Measurements from ENCODE around the gene MEIG1.
"Not testable (repeated sequence)": the region's sequence is repeated elsewhere in the genome, so short reads cannot be mapped to it uniquely, and the experiment has no call there.

MEIG1 gene

DNA sequence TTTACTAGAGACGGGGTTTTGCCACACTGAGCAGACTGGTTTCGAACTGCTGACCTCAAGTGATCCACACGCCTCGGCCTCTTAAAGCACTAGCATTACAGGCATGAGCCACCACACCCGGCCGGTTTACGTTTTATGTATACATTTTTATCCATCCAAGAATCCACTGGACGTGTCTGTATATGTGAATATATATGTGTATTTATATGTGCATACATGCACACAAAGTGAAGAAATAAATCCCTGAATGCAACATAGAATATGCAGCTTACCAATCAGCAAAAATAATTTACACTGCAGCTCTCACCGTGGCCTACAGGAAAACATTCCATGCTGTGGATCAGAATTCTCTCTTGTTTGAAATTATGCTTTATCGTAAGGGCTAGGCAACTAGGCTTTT is 28.6 kb upstream of the MEIG1 start:
- peaks cover 98% of the 10 kb centered on the region for H3K36me3 ChIP-seq
- TF ChIP-seq Cebpa-rat (IDR thresholded peaks at IDR 0.05): no peak
- no peak overlapping the region for H3K4me2 ChIP-seq
- H3K4me1 ChIP-seq: no peaks in the 10 kb centered on the region
- no peak overlapping the region for H3K9ac ChIP-seq
- H3K4me3 ChIP-seq: no peak overlapping the region
- H3K9me3 ChIP-seq: no peaks in the 10 kb centered on the region
- H4K20me1 ChIP-seq: peaks cover under 1% of the 10 kb centered on the region; the same call in 1 of the 2 replicates
- H3K27ac ChIP-seq: no peak overlapping the region
- H3K27me3 ChIP-seq: no peaks in the 10 kb centered on the region

DNA sequence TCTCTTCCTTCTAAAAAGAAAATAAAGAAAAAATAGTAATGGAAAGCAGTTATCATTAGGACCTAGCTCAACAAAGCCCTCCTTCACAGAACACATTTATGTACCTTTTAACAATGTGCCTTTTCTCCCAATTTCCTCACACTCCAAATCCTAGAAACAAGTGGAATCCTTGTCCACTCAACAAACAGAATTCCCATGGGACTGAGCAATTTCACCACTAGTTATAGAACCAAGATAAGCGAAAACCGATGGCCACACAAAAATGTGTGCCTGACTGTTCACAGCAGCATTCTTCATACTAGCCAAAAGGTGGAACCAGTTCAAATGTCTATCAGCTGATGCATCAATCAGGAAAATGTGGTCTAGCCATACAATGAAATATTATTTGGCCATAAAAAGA is 22.6 kb upstream of the MEIG1 start:
- Histone ChIP-seq H3K27ac (no peak overlapping the region), H3K36me3 (peaks cover 90% of the 10 kb centered on the region), H3K9ac (no peak overlapping the region), H3K9me3 (no peaks in the 10 kb centered on the region), H3K4me1 (no peaks in the 10 kb centered on the region), H4K20me1 (peaks cover 37% of the 10 kb centered on the region), H3K4me2 (no peak overlapping the region), H3K4me3 (no peak overlapping the region), H3K27me3 (no peaks in the 10 kb centered on the region)
- no peak for TF ChIP-seq Cebpa-rat (IDR thresholded peaks at IDR 0.05)

DNA sequence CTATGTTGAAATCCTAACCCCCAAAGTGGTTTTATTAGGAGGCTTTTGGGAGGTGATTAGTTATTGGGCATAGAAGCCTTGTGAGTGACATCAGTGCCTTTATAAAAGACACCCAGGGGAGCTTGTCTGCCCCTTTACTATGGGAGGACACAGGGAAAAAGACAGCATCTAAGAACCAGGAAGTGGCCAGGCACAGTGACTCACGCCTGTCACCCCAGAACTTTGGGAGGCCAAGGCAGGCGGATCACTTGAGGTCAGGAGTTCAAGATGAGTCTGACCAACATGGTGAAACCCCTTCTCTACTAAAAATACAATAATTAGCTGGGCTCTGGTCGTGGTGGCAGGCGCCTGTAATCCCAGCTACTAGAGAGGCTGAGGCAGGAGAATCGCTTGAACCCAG is 20.2 kb upstream of the MEIG1 start:
- H3K4me2 ChIP-seq, H3K9ac ChIP-seq, H3K27ac ChIP-seq, H3K9me3 ChIP-seq, H3K4me1 ChIP-seq, H3K4me3 ChIP-seq, H3K27me3 ChIP-seq: not testable (repeated sequence)
- H4K20me1 ChIP-seq: peaks cover 52% of the 10 kb centered on the region
- H3K36me3 ChIP-seq: peaks cover 89% of the 10 kb centered on the region

DNA sequence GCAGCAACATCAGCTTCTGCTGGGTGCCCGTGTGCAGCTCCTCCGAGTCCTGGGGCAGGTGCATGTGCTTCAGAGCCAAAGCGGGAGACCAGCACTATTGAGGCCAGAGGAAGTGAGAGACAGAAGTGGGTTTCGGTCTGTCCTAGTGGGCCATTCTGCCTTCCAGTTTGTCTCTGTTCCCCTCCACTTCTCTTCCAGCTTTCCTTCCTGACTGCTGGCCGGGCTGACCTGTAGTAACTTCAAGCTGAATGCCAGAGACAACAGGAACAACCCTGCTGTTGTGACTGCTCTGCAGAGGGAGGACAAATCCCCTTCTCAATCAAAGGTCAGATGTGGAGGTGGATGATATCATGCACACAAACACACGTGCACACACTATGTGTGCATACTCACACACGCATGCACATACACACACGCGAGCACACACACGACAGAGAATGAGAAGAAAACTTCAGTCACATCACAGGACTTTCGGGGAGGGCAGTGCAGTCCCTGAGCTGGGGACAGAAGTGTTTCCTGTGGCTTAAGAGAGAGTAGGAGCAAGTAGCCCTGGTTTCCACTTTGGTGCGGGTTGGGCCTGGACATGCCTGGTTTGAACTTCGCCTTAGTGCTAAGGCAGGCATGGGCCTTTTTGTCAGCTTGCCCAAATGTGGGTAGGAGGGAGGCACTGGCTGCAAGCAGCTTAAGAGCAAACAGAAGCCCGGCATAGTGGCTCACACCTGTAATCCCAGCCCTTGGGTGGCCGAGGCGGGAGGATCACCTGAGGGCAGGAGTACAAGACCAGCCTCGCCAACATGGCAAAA is 16.8 kb upstream of the MEIG1 start:
- not testable (repeated sequence) for H3K4me3 ChIP-seq, H3K9me3 ChIP-seq, H3K4me2 ChIP-seq, H3K27ac ChIP-seq, H3K9ac ChIP-seq, H3K4me1 ChIP-seq, H3K27me3 ChIP-seq
- Histone ChIP-seq H4K20me1 (peaks cover 71% of the 10 kb centered on the region), H3K36me3 (peaks cover 89% of the 10 kb centered on the region)

DNA sequence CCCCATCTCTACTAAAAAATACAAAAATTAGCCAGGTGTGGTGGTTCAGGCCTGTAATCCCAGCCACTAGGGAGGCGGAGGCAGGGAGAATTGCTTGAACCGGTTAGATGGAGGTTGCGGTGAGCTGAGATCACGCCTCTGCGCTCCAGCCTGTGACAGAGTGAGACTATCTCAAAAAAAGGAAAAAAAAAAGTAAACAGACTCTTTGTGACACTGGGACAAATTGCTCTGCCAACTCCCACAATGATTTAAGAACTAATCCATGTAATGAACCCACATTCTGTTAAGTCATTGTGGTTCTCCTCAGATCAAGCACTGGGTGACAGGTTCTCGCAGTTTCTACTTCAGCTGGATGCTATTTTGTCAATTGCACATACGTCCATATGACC is 16.2 kb upstream of the MEIG1 start:
- not testable (repeated sequence) for H3K4me3 ChIP-seq, H3K4me2 ChIP-seq, H3K4me1 ChIP-seq, H3K27me3 ChIP-seq, H3K27ac ChIP-seq, H3K9me3 ChIP-seq, H3K9ac ChIP-seq
- Histone ChIP-seq H4K20me1 (peaks cover 71% of the 10 kb centered on the region), H3K36me3 (peaks cover 89% of the 10 kb centered on the region)

DNA sequence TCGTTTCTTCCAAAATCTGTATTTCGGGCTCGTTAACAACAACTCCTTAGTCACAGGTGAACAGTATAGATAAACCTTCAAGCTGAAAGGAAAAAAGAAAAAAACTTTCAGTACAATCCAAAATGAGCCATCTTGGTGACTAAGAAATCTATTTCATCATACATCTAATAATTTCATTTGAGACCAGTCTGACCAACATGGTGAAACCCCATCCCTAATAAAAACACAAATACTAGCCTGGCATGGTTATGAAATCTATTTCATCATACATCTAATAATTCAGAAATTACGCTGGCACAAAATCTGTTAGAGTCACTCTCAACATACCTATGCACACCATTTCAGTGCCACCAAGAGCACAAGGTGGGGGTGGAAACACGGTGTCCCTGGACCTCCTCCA is 14.1 kb upstream of the MEIG1 start:
- H3K27me3 ChIP-seq: no peaks in the 10 kb centered on the region
- H3K4me2 ChIP-seq: no peak overlapping the region
- H3K9me3 ChIP-seq: no peaks in the 10 kb centered on the region
- no peak overlapping the region for H3K4me3 ChIP-seq
- peaks cover 10% of the 10 kb centered on the region for H3K4me1 ChIP-seq
- no peak overlapping the region for H3K27ac ChIP-seq
- H3K9ac ChIP-seq: no peak overlapping the region
- no peak for TF ChIP-seq Cebpa-rat (IDR thresholded peaks at IDR 0.05)
- peaks cover 82% of the 10 kb centered on the region for H4K20me1 ChIP-seq
- H3K36me3 ChIP-seq: peaks cover 91% of the 10 kb centered on the region

DNA sequence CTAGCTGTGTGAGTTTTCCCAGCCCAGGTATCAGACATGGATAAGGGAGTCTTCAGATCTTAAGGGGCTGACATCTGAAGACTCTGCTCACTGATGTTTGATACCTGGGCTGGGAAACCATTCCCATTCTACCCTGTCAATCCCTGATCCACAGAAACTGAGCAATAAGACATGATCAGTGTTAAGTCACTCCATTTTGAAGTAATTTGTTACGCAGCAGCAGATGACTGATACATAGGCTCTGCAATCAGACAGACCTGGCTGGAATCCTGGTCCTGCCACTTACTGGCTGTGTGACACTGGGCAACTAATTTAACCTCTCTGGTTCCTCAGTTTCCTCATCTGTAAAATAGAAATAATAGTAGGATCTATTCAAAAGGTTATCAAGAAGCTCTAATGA is 11.9 kb upstream of the MEIG1 start:
- Histone ChIP-seq H3K4me2 (no peak overlapping the region), H3K4me3 (no peak overlapping the region), H3K36me3 (peaks cover 84% of the 10 kb centered on the region), H4K20me1 (peaks cover 88% of the 10 kb centered on the region), H3K27me3 (no peaks in the 10 kb centered on the region), H3K9me3 (no peaks in the 10 kb centered on the region), H3K4me1 (peaks cover 29% of the 10 kb centered on the region), H3K27ac (no peak overlapping the region), H3K9ac (no peak overlapping the region)
- no peak for TF ChIP-seq Cebpa-rat (IDR thresholded peaks at IDR 0.05)

DNA sequence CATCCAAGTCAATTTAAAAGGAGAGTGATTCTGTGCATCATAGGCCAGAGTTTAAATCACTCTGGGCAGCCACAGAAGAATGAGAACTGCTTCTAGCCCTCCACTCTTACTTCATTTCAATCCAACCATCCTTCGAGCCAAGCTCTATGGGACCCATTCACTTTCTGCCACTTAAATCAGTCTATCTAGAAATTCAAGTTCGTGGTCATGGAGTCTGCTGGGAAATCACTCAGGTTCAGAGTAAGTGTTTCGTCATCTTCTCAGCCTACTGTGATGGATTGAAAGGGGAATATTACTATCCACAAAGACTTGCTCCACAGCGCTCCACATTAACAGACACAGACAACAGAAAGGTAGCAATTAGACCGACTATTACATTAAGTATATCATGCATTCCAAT is 9.9 kb upstream of the MEIG1 start:
- TF ChIP-seq Cebpa-rat (IDR thresholded peaks at IDR 0.05): no peak
- H3K9ac ChIP-seq: no peak overlapping the region
- peaks cover 65% of the 10 kb centered on the region for H3K36me3 ChIP-seq
- H3K4me1 ChIP-seq: peaks cover 36% of the 10 kb centered on the region
- no peaks in the 10 kb centered on the region for H3K27me3 ChIP-seq
- H3K27ac ChIP-seq: no peak overlapping the region
- H3K4me3 ChIP-seq: no peak overlapping the region
- 0 out of 2 replicates have a peak overlapping the region, but pooled peaks have one; percentile 89 for H3K4me2 ChIP-seq
- H3K9me3 ChIP-seq: no peaks in the 10 kb centered on the region
- peaks cover 73% of the 10 kb centered on the region for H4K20me1 ChIP-seq

DNA sequence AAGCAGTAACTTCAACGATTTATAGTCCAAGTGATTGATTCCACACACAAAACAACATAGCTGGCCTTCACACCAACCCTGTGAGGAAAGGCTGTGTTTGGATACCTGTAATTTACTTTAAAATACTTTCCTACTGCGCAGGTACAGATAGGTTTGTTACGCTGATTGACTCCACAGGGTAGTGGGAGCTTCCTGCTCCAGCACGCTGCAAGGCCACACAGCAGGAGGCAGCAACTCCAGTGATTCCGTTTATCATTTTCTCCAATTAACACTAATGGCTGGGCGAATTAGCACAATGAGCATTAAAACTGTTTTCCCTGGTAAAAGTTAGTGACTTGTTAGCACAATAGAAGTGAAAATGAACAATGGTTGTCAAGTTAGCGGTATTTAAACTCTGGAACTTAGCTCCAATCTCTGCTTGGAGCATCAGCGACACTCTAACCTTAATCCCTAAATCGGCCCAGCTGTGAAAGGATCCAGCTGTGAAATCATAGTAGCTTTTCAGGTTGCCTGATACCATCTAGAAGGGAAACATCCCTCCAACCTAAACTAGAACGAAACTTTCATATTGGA is 6.3 kb upstream of the MEIG1 start:
- peak overlapping the region; percentile 90 for H3K27ac ChIP-seq
- H3K9ac ChIP-seq: peak overlapping the region; percentile 87

DNA sequence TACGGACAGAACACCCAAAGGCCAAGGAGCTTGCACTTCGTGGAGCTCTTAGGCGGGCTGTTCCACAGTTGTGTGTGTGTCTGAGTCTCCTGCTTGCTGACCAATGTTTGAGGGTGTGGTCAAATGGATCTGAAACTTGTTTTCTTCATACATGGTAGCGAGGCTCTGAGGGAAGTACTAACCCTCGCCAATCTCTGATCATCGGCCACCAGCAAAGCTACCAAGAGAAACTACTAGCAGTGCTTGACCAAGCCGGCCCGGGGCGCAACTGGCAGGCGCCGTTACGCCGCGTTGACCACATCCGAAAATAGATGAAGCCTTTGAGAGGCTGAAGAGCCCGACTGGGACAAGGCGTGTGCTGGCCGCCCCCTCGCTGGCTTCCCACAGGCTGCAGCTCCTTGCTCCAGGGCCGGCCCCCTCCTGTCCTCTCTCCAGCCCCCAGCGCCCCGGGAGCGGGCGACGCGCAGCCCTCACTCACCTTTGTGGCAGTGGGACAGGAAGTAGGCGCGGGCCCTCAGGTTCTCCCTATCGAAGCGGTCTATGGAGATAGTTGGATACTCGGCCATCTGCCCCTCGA is 5.7 kb upstream of the MEIG1 start:
- peaks cover 31% of the 10 kb centered on the region for H4K20me1 ChIP-seq
- H3K4me2 ChIP-seq: peak overlapping the region; percentile 89
- no peaks in the 10 kb centered on the region for H3K9me3 ChIP-seq
- H3K4me3 ChIP-seq: peak overlapping the region; percentile 88
- peak overlapping the region; percentile 87 for H3K9ac ChIP-seq
- H3K36me3 ChIP-seq: peaks cover 23% of the 10 kb centered on the region
- no peak for TF ChIP-seq Cebpa-rat (IDR thresholded peaks at IDR 0.05)
- no peaks in the 10 kb centered on the region for H3K27me3 ChIP-seq
- H3K27ac ChIP-seq: peak overlapping the region; percentile 90
- H3K4me1 ChIP-seq: peaks cover 45% of the 10 kb centered on the region

More for the DNA sequence above, 6.3 kb upstream of the MEIG1 start:
- Histone ChIP-seq H3K4me2 (peak overlapping the region; percentile 89), H3K27me3 (no peaks in the 10 kb centered on the region), H4K20me1 (peaks cover 37% of the 10 kb centered on the region), H3K4me3 (peak overlapping the region; percentile 88), H3K4me1 (peaks cover 45% of the 10 kb centered on the region), H3K9me3 (no peaks in the 10 kb centered on the region), H3K36me3 (peaks cover 29% of the 10 kb centered on the region)
- no peak for TF ChIP-seq Cebpa-rat (IDR thresholded peaks at IDR 0.05)

Data from BLaER1 (cell line).